ENCODE measurements around the gene SYT1.
A peak's percentile ranks its signal among the peaks of the same experiment; 100 is the strongest.

SYT1 gene

DNA sequence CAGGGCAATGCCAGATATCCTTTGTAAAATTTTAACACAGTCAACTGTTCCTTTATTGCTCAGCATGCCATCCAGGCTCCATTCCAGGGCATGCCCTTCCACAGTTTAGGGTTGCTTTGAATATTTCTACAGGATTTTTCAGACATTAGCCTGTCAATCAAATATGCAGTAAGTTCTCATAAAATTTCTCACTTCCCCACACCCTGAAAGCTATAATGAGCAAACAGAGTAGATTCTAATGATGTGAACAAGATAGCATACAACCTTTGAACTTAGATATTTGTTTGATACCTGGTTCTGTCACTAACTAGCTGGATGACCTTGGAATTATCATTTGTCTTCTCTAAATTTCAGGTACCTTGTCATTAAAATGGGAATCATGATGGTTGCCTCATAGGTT, 251.2 kb downstream of the SYT1 start:
- TF ChIP-seq, protein P1, sequence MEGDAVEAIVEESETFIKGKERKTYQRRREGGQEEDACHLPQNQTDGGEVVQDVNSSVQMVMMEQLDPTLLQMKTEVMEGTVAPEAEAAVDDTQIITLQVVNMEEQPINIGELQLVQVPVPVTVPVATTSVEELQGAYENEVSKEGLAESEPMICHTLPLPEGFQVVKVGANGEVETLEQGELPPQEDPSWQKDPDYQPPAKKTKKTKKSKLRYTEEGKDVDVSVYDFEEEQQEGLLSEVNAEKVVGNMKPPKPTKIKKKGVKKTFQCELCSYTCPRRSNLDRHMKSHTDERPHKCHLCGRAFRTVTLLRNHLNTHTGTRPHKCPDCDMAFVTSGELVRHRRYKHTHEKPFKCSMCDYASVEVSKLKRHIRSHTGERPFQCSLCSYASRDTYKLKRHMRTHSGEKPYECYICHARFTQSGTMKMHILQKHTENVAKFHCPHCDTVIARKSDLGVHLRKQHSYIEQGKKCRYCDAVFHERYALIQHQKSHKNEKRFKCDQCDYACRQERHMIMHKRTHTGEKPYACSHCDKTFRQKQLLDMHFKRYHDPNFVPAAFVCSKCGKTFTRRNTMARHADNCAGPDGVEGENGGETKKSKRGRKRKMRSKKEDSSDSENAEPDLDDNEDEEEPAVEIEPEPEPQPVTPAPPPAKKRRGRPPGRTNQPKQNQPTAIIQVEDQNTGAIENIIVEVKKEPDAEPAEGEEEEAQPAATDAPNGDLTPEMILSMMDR (IDR thresholded peaks at IDR 0.05; ENCODE audit: low read depth, low read length) = no peak
- DNase-seq = no peak
- no peak overlapping the region for H3K27ac ChIP-seq
- H3K27me3 ChIP-seq (ENCODE audit: insufficient read depth, low read depth, severe bottlenecking) = no peaks in the 10 kb centered on the region
- no peaks in the 10 kb centered on the region for H3K36me3 ChIP-seq
- H3K9me3 ChIP-seq (ENCODE audit: severe bottlenecking) = no peaks in the 10 kb centered on the region
- H3K4me3 ChIP-seq (ENCODE audit: low read depth, low read length) = no peak overlapping the region

DNA sequence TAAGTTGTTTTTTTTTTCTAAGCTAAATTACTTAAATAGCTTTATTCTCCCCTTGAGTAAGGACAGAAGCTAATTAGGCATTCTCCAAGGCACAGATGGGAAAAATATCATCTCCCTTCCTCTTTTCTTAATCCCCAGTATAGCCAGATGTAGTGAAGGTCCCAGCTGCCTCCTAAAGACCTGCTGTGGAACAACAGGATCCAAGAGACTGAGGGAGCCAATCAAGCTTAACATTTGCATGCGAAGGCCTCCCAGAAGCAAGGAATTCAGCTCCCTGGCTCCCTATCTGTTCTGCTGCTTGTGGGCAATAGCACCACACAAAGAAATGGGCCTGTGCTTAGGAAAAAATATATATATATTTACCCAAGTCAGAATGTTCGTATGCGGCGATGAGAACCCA, 255.2 kb downstream of the SYT1 start:
- Histone ChIP-seq H3K36me3 (no peaks in the 10 kb centered on the region), H3K27me3 (ENCODE audit: insufficient read depth, low read depth, severe bottlenecking) (no peaks in the 10 kb centered on the region), H3K27ac (no peak overlapping the region), H3K4me3 (ENCODE audit: low read depth, low read length) (no peak overlapping the region), H3K9me3 (ENCODE audit: severe bottlenecking) (no peaks in the 10 kb centered on the region)
- peak; percentile 24 for DNase-seq
- TF ChIP-seq, protein P1 (IDR thresholded peaks at IDR 0.05; ENCODE audit: low read depth, low read length) = peak; percentile 16; the same call in 1 of the 2 replicates

DNA sequence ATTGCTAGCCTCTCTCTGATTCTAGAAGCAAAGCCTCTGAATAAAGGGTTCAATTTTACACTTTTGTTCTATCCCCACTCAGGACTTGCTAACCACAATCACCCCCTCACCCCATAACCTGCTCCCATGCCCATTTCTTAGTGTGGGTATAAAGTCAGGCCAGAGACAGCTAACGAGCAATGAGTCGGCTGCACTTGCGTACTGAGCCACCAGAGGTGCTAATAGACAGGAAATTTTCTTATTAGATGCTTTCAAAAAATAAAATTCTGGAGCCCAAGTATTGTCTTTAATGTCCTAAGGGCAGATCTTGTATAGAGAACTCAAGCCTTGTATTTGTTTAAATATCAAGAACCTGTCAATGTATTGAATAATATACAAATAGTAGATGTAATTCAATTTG, 256.9 kb downstream of the SYT1 start:
- no peak overlapping the region for H3K4me3 ChIP-seq (ENCODE audit: low read depth, low read length)
- H3K36me3 ChIP-seq = no peaks in the 10 kb centered on the region
- TF ChIP-seq, protein P1 (IDR thresholded peaks at IDR 0.05; ENCODE audit: low read depth, low read length) = peak; percentile 35; the same call in 1 of the 2 replicates
- no peak overlapping the region for H3K27ac ChIP-seq
- no peaks in the 10 kb centered on the region for H3K9me3 ChIP-seq (ENCODE audit: severe bottlenecking)
- peak; percentile 8 for DNase-seq
- H3K27me3 ChIP-seq (ENCODE audit: insufficient read depth, low read depth, severe bottlenecking) = no peaks in the 10 kb centered on the region

- DNase-seq = no peak
- Histone ChIP-seq H3K36me3 (no peaks in the 10 kb centered on the region; the same call in 1 of the 2 replicates), H3K4me3 (ENCODE audit: low read depth, low read length) (no peak overlapping the region), H3K27ac (no peak overlapping the region), H3K27me3 (ENCODE audit: insufficient read depth, low read depth, severe bottlenecking) (no peaks in the 10 kb centered on the region), H3K9me3 (ENCODE audit: severe bottlenecking) (no peaks in the 10 kb centered on the region)
- TF ChIP-seq, protein P1 (IDR thresholded peaks at IDR 0.05; ENCODE audit: low read depth, low read length) = no peak
These were observed 259.8 kb downstream of the SYT1 start for GRCh38 chr12:79124385-79124784.

GRCh38 chr12:79125358-79125757, 260.8 kb downstream of the SYT1 start:
- DNase-seq = no peak
- H3K9me3 ChIP-seq (ENCODE audit: severe bottlenecking) = no peaks in the 10 kb centered on the region
- H3K27ac ChIP-seq = no peak overlapping the region
- H3K36me3 ChIP-seq = no peaks in the 10 kb centered on the region; the same call in 1 of the 2 replicates
- TF ChIP-seq, protein P1 (IDR thresholded peaks at IDR 0.05; ENCODE audit: low read depth, low read length) = no peak
- H3K4me3 ChIP-seq (ENCODE audit: low read depth, low read length) = no peak overlapping the region
- H3K27me3 ChIP-seq (ENCODE audit: insufficient read depth, low read depth, severe bottlenecking) = no peaks in the 10 kb centered on the region

GRCh38 chr12:79127271-79127751, 262.7 kb downstream of the SYT1 start:
- TF ChIP-seq, protein P1 (IDR thresholded peaks at IDR 0.05; ENCODE audit: low read depth, low read length) = no peak
- no peak for DNase-seq
- no peaks in the 10 kb centered on the region for H3K27me3 ChIP-seq (ENCODE audit: insufficient read depth, low read depth, severe bottlenecking)
- H3K4me3 ChIP-seq (ENCODE audit: low read depth, low read length) = no peak overlapping the region
- H3K9me3 ChIP-seq (ENCODE audit: severe bottlenecking) = no peaks in the 10 kb centered on the region
- H3K27ac ChIP-seq = no peak overlapping the region
- H3K36me3 ChIP-seq = no peaks in the 10 kb centered on the region; the same call in 1 of the 2 replicates
